Measurements from ENCODE around the gene MARK2.

GRCh38 chr11:63931045-63931444 lies 92.1 kb downstream of the MARK2 start:
- TF ChIP-seq ZNF274 (IDR thresholded peaks at IDR 0.05; ENCODE audit: low read depth, low read length) = no peak
- no peak for TF ChIP-seq SUZ12 (IDR thresholded peaks at IDR 0.05; ENCODE audit: extremely low read depth, insufficient read depth, insufficient read length)

Measured in NT2/D1 (cell line).